MCF 10A (cell line): ENCODE results near the gene BACH2. TPM values are rescaled to one million over a fixed set of nuclear protein-coding genes. Genes with fewer than 3 reads are reported as not detected.

Source experiments
- BruUV-seq: library from RNA; stranded (reverse); fragments of 400-500 nt; replicated peaks from 2 replicates; lab custom pipeline; 2021; lab: Mats Ljungman, UMichigan
- CTCF ChIA-PET: fragments of 300-600 bp; sonication (Branson Sonifier 250); formaldehyde crosslinking; extraction: SDS; loops from one replicate; lab custom pipeline; 2021; ENCODE audit warnings: antibody characterized with exemption, inconsistent platforms; lab: Yijun Ruan, JAX
- POLR2A ChIA-PET: fragments of 300-600, 350-650 bp; sonication (Branson Sonifier 250); formaldehyde crosslinking; extraction: SDS; loops from one replicate; lab custom pipeline; 2020; ENCODE audit warnings: antibody characterized with exemption, inconsistent platforms; lab: Yijun Ruan, JAX
- DNase-seq: peaks from one replicate; pipeline ENCODE4 v3.0.0-alpha.2; 2018; ENCODE audit not compliant: unreplicated experiment
- H3K27ac Mint-ChIP-seq: one replicate; pipeline ENCODE4 v1.8.0; 2022; ENCODE audit warnings: mild to moderate bottlenecking, low read depth, mixed read lengths; ENCODE audit not compliant: unreplicated experiment
- H3K27me3 Mint-ChIP-seq: one replicate; pipeline ENCODE4 v1.8.0; 2022; ENCODE audit warnings: mixed read lengths; ENCODE audit not compliant: insufficient read depth, unreplicated experiment
- H3K36me3 Mint-ChIP-seq: one replicate; pipeline ENCODE4 v1.8.0; 2022; ENCODE audit warnings: mild to moderate bottlenecking, moderate library complexity, mixed read lengths; ENCODE audit not compliant: insufficient read depth, unreplicated experiment
- H3K4me1 Mint-ChIP-seq: one replicate; pipeline ENCODE4 v1.8.0; 2022; ENCODE audit warnings: mixed read lengths; ENCODE audit not compliant: insufficient read depth, unreplicated experiment
- H3K4me3 Mint-ChIP-seq: one replicate; pipeline ENCODE4 v1.8.0; 2022; ENCODE audit warnings: mild to moderate bottlenecking, moderate library complexity, mixed read lengths; ENCODE audit not compliant: unreplicated experiment
- H3K9me3 Mint-ChIP-seq: one replicate; pipeline ENCODE4 v1.8.0; 2022; ENCODE audit warnings: mixed read lengths; ENCODE audit not compliant: unreplicated experiment
- intact Hi-C: fragments of 100-400 bp; cut with micrococcal nuclease; formaldehyde crosslinking; loops from 2 replicates; pipeline ENCODE4 v1.14.1; 2022
- total RNA-seq: library from RNA; stranded (reverse); gene quantifications from 2 replicates; pipeline ENCODE4 v1.2.3, GENCODE V29; 2022
- TF ChIP-seq, protein P1 (sequence below): fragments of 200-600 bp; IDR thresholded peaks from one replicate; pipeline ENCODE4 v1.8.0; 2022; ENCODE audit warnings: antibody characterized with exemption, mild to moderate bottlenecking; ENCODE audit not compliant: unreplicated experiment

Gene BACH2
- total RNA-seq, 1 experiment from 2014 or later: 9.9 TPM

DNA sequence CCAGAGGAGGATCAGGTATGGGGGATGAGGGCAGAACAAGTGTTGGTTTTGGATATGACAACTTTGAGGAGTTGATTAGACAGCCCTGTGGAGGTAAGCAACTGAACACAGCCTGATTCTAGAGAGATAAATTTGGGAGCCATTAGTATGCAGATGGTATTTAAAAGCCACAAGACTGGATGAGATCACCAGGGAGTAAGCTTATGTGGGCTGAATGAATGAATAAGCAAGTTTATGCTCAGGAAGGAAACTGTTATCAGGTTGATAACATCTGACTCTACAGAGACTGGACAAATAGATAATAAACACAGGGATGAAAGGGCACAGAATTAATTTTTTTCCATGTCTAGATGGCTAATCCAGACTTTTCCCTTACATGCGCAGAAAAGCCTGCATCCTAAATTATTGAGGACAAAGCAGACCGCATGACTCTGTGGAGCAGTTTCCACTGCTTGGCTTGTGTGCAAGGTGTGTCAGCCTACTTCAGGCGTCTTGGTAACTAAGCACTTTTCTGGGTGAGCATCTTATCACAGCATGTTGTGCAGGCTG lies 251.7 kb downstream of the BACH2 start:
- H3K36me3 Mint-ChIP-seq: no peaks in the 10 kb centered on the region
- no peaks in the 10 kb centered on the region for H3K9me3 Mint-ChIP-seq
- DNase-seq: no peak
- no peak overlapping the region for H3K4me3 Mint-ChIP-seq
- TF ChIP-seq, protein P1, sequence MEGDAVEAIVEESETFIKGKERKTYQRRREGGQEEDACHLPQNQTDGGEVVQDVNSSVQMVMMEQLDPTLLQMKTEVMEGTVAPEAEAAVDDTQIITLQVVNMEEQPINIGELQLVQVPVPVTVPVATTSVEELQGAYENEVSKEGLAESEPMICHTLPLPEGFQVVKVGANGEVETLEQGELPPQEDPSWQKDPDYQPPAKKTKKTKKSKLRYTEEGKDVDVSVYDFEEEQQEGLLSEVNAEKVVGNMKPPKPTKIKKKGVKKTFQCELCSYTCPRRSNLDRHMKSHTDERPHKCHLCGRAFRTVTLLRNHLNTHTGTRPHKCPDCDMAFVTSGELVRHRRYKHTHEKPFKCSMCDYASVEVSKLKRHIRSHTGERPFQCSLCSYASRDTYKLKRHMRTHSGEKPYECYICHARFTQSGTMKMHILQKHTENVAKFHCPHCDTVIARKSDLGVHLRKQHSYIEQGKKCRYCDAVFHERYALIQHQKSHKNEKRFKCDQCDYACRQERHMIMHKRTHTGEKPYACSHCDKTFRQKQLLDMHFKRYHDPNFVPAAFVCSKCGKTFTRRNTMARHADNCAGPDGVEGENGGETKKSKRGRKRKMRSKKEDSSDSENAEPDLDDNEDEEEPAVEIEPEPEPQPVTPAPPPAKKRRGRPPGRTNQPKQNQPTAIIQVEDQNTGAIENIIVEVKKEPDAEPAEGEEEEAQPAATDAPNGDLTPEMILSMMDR: no peak
- no peak overlapping the region for H3K27ac Mint-ChIP-seq
- CTCF ChIA-PET: interaction anchor here (1.1 kb wide), 1 partner anchor 429 kb away, joined by 3 read pairs; no protein-coding TSS in a partner anchor
- intact Hi-C loops: no loop called here
- H3K27me3 Mint-ChIP-seq: no peaks in the 10 kb centered on the region
- no TSS peak for BruUV-seq
- POLR2A ChIA-PET: interaction anchor here (1.1 kb wide), 1 partner anchor 23 kb away, joined by 3 read pairs; no protein-coding TSS in a partner anchor
- H3K4me1 Mint-ChIP-seq: no peaks in the 10 kb centered on the region

DNA sequence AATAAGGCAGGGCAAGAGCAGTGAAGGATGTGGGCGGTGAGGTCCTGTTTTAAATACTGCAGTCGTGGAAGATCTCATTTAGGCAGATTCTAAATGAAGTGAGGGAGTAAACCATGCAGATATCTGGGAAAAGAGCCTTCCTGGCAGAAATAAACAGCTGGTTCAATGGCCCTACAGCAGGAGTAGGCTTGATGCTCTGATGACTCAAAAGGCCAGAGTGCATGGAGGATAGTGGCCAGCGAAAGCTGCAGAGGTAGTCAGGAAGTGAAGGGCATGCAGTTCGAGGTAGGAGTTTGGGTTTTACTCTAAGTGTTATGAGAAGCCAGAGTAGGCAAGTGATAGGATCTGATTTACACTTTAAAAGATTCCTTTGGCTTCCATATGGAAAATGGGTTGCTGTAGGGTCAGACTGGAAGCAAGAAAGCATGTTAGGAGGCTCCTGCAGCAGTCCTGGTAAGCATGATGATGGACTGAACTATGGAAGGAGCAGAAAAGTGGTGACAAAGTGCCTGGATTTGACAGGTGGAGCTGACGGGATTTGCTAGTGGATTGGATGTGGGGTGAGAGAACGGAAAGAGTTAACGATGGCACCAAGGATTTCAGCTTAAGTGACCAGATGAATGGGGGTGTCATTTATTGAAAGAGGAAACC lies 252.3 kb downstream of the BACH2 start:
- no peak overlapping the region for H3K27ac Mint-ChIP-seq
- no peaks in the 10 kb centered on the region for H3K9me3 Mint-ChIP-seq
- TF ChIP-seq, protein P1: no peak
- CTCF ChIA-PET: interaction anchor here (1.1 to 1.6 kb wide), 2 partner anchors 430 to 435 kb away, joined by 3 to 5 read pairs; no protein-coding TSS in a partner anchor
- POLR2A ChIA-PET: no interaction called here
- no peak for DNase-seq
- no TSS peak for BruUV-seq
- intact Hi-C loops: no loop called here
- H3K4me3 Mint-ChIP-seq: no peak overlapping the region
- no peaks in the 10 kb centered on the region for H3K36me3 Mint-ChIP-seq
- no peaks in the 10 kb centered on the region for H3K4me1 Mint-ChIP-seq
- no peaks in the 10 kb centered on the region for H3K27me3 Mint-ChIP-seq

DNA sequence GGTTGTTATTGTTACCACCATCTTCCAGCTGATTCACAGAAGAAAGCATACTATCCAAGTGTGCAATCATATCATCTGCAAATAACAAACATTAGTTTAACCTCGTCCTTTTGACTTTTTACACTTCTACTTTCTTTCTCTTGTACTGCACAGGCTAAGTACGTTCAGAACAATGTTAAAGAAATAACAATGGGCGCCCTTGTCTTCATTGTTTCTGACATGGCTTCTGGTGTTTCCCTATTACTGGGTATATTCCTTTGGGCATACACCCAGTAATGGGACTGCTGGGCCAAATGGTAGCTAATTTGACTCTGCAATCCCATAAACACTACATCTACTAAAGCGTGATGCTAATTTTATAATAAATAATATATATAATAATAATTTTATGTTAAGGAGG lies 255.7 kb downstream of the BACH2 start:
- TF ChIP-seq, protein P1: no peak
- H3K4me3 Mint-ChIP-seq: no peak overlapping the region
- H3K27me3 Mint-ChIP-seq: no peaks in the 10 kb centered on the region
- DNase-seq: no peak
- ChIA-PET CTCF (no interaction called here), POLR2A (interaction anchor here (0.5 kb wide), 1 partner anchor 53 kb away, joined by 3 read pairs; no protein-coding TSS in a partner anchor)
- no peaks in the 10 kb centered on the region for H3K4me1 Mint-ChIP-seq
- H3K9me3 Mint-ChIP-seq: no peaks in the 10 kb centered on the region
- H3K27ac Mint-ChIP-seq: no peak overlapping the region
- no peaks in the 10 kb centered on the region for H3K36me3 Mint-ChIP-seq
- BruUV-seq: no TSS peak
- intact Hi-C loops: no loop called here

GRCh38 chr6:90039911-90040310 lies 256.7 kb downstream of the BACH2 start:
- no peaks in the 10 kb centered on the region for H3K4me1 Mint-ChIP-seq
- ChIA-PET POLR2A (no interaction called here), CTCF (interaction anchor here (0.7 kb wide), 1 partner anchor 14 kb away, joined by 4 read pairs; no protein-coding TSS in a partner anchor)
- H3K9me3 Mint-ChIP-seq: no peaks in the 10 kb centered on the region
- TF ChIP-seq, protein P1: no peak
- intact Hi-C loops: no loop called here
- no peak overlapping the region for H3K4me3 Mint-ChIP-seq
- H3K36me3 Mint-ChIP-seq: no peaks in the 10 kb centered on the region
- no TSS peak for BruUV-seq
- H3K27me3 Mint-ChIP-seq: no peaks in the 10 kb centered on the region
- DNase-seq: no peak
- no peak overlapping the region for H3K27ac Mint-ChIP-seq
